ENCODE measurements around the gene ERP27.

DNA sequence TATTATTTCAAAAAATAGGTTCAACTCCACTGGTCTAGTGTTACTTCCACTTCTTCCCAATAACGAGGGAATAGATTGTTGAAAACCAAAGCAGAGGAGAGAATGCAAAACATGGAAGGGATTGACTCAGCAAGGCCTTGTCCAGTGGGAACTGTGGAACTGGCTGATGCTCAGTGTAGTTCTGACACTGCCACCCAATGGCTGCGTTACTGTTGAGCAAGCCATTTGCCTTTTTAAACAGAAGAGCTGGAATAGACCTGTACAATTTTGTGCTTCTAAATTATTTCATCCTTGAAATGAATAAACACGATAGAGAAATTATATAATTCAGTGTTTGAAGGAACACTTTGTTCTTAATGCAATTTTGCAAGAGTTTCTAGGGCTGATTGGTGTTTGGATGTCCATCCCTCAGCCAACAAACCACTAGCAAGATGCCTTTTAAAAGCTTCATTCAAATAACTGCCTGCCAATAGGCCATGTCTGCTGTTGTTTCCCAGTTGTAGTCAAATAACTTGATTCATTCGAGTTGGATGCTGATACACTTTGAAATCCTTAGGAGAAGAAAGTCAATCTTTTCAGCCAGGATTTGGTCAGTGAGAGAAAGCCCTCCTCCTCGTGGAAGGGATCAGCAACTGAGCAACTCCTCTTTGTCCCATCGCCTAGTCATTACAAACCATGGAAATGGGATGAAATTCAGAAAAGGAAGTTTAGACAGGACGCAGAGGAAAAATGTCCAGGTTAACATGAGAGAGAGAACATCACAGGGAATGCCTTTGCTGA is 45.4 kb downstream of the ERP27 start:
- TF ChIP-seq, protein P1, sequence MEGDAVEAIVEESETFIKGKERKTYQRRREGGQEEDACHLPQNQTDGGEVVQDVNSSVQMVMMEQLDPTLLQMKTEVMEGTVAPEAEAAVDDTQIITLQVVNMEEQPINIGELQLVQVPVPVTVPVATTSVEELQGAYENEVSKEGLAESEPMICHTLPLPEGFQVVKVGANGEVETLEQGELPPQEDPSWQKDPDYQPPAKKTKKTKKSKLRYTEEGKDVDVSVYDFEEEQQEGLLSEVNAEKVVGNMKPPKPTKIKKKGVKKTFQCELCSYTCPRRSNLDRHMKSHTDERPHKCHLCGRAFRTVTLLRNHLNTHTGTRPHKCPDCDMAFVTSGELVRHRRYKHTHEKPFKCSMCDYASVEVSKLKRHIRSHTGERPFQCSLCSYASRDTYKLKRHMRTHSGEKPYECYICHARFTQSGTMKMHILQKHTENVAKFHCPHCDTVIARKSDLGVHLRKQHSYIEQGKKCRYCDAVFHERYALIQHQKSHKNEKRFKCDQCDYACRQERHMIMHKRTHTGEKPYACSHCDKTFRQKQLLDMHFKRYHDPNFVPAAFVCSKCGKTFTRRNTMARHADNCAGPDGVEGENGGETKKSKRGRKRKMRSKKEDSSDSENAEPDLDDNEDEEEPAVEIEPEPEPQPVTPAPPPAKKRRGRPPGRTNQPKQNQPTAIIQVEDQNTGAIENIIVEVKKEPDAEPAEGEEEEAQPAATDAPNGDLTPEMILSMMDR (IDR thresholded peaks at IDR 0.05; ENCODE audit: low read length) = peak; percentile 28
- TF ChIP-seq EZH2 (optimal IDR thresholded peaks at IDR 0.05; ENCODE audit: low read depth, low read length) (no peak), EZH2phosphoT487 (IDR thresholded peaks at IDR 0.05; ENCODE audit: low read length) (no peak)

Data from MM.1S (cell line).